Stimulated activated CD4-positive, alpha-beta T cell treated with anti-CD3 and anti-CD28 coated beads, Interleukin-1b, Interleukin-23, amount 100 ng/mL, for 4 hours (primary cell): ENCODE measurements around the gene SLC25A51.

Source experiments
- DNase-seq, 2 donors: peaks; one replicate each; pipeline ENCODE4 v3.0.0-alpha.2; 2020; ENCODE audit warnings: low read depth in 2 of 2

Gene SLC25A51

DNA sequence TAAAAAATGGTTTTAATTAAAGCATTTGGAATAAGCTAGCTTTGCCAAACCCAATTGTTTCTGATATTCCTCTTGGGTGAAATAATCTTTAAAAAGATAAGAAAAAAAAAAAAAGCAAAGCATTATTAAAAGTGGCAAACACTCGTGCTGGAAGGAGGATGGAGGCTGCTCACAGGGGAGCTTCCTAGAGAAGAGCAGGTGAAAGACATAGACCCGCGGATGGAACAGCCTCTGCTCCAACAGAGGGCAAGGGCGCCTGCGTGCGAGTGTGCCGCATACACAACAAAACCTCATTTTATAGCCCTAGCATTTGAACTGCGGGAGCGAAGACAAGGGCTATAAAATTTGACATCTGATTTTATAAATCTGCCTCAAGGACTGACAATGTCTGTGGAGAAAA, 33.4 kb upstream of the SLC25A51 start:
- DNase-seq: no peak

DNA sequence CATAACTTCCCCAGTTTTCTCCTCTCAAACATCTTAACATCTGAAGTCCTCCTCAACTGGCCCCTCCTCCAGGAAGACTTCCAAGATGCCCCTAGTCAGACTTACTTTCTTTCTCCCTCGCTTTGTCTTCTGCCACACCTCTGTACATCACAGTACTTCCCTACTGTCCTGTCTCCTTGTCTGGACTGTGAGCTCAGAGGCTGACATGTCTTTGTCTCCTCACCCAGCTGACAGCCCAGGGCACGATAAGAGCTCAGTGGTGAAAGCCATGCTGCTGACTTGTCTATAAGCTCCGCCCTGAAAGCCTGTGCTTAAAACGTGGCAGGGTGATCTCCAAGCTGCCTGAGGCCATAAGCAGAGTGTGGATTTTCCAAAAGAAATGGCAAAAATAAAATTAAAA, 33.0 kb upstream of the SLC25A51 start:
- no peak for DNase-seq

DNA sequence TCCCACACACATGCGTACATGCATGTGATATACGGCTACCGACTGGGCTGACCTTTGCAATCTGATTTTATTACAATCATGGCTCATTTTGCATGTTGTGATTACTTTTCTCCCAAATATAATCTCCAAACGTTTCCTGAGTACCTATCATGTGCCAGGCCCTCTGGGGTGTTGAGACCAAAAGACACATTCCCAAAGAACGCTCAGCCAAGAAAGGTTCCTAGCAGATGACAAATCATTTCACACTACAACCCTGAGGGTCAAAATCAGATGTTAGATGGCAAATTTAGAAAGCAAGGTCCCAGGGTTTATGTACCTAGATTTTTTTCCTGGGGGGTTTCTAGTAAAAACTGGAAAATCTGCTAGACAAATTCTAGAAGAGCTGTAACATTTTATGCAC, 32.4 kb upstream of the SLC25A51 start:
- DNase-seq: no peak

DNA sequence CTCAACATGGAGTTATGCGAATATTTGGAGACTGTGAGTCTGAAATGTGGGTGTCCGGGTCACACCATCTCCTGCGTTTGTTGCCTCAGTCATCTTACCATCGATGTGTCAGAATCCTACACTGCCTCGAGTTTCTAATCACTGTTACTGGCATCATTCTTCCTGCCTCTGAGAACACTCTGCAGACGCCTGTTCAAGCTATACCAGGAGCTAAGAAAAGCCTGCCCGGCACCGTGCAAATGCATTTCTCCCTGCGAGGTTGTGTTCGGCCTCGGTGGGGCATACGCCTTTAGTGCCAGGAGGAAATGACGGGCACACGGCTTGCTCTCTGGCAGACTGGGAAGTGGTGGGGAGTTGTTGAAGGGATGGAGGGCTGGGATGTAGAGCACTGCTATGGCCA, 31.2 kb upstream of the SLC25A51 start:
- DNase-seq: no peak

DNA sequence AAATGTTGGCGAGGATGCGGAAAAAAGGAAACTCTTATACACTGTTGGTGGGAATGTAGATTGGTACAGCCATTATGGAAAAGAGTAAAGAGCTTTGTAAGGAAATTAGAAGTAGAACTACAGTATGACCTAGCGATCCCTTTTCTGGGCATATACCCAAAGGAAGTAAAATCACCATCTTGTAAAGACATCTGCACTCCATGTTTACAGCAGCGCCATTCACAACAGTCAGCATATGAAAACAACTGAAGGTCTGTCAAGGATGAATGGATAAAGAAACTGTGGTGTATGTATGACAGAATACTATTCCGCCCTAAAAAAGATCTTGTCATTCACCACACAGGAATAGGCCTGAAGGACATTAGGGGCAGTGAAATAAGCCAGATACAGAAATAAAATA, 27.7 kb upstream of the SLC25A51 start:
- no peak for DNase-seq

DNA sequence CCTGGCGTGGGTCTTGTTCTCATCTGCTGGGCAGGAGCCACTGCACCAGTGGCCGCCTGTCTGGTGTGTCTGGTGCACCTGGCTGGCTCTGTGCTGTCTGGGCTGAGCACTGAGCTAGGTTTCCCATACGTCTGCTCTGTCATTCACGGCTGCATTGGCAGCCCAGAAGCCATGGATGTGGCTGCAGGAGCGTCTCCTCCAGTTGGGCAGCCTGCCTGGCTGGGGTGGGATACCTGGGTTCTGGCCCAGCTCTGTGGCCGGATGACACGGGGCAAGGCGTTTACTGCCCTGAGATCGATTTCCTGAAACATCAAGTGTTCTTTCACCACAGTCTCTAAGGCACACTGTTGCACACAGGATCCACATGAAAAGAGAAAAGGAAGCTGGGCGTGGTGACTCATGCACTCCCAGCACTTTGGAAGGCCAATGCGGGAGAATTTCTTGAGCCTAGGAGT, 25.5 kb upstream of the SLC25A51 start:
- DNase-seq: no peak

DNA sequence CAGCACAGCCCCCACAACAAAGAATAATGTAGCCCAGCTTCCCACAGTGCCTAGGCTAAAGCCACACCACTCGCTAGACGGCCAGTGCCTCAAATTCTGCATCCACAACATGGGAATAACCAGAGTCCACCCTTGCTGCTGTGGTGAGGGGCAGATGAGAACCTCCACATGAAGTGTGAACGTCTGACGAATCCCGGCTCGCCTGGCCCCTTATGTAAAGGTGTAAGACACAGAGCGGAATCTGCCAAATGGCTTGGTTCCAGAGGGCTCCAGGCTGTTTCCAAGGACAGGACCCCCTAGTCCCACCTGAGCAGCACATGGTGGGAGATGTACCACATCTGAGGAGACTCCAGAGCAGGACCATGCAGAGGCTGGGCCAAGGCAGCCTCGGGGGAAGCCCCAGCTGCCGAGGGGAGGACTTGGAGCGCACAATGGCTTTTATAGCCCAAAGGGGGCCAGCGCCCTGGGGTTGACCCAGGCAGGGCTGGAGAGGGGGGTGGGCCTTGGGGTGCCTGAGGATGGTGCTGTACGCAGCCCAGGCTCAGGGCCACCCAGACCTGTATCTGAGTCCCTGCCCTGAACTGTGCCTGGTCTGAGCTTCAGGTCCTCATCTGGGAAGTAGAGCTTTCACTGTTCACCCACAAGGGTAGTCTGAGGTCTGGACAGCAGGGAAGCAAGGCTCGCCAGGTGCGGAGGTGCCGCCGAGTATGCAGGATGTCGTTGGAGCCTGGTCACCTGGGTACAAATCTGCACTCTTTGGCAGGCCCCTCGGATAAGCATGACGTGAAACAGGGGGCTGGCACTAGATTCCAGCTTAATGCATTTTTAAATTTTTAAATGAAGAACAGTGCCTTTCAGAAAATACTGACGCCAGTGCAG, 24.9 kb upstream of the SLC25A51 start:
- DNase-seq: no peak

DNA sequence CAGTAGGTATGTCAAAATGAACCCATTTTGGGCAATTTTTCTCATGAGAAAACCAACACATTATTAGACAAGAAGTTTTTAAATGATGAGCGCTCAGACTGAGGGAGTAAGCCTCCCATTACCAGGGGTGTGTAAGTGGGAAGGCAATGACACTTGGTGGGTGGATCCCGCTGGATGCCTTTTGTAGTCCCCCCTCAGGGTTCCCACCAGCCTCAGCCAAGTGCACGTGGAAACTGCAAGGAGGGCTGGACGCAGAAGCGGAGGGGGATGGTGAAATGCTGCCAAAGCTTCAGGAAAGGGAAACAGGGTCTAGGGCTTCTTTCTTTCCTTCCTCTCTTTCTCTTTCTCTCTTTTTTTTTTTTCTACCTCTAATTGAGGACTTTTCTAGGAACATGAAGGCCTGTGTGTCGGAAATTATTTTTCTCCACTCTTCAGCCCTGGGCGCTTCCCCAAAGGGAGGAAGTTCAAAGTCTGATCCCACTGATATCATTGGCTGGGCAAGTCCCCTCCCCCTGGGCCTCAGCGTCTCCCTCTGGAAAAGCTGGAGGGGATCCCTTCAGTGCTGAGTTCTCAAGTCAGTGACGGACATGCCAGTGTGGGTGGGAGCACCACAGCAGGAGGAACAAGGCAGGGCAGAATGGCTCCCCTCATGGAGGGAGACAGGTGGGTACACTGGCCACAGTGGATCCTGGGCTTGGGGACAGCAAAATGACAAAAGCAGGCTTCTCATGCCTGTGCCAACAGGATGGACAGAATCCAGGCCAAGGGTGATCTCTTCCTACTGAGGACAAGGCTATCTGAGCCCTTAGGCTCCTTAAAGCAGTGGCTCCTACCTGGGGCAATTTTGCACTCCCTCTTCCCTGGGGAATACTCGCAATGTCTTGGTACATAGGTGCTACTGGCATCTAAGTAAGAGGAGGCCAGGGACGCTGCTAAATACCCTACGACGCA, 23.9 kb upstream of the SLC25A51 start:
- DNase-seq: no peak

DNA sequence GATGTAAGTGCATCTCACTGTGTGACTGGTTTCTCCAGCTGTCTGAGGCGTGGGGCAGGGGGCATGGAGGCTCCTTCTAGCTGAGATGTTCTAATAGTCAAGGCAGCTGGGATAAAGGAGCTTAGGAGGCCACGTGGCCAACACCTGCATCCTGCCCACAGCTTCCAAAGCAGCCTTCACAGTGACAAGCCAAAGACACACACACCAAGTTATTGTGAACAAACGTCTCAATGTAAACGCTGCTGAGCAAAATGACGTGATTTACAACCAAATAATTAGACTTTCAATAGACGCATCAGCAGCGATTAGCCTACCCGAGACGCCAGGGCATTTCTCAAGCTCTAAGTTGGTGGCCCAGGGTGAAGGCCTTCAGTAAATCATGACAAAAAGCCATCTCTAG, 23.2 kb upstream of the SLC25A51 start:
- no peak for DNase-seq

DNA sequence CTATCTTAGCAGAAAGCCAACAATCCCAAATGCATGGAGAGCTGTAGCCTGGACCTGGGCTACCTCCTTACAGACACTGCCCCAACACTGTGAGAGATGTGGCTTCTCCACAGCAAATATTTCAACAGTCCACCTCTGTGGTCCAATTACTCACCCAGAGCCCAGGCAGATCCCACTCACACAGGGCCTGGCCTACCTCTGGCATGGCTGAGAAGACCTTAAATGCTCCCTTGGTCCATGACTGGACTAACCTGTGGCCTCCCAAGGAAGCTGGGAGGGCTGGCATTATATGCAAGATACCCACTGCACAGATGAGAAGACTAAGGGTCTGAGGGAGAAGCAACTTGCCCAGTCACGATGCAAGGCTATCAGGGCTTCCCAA, 22.8 kb upstream of the SLC25A51 start:
- DNase-seq: no peak

DNA sequence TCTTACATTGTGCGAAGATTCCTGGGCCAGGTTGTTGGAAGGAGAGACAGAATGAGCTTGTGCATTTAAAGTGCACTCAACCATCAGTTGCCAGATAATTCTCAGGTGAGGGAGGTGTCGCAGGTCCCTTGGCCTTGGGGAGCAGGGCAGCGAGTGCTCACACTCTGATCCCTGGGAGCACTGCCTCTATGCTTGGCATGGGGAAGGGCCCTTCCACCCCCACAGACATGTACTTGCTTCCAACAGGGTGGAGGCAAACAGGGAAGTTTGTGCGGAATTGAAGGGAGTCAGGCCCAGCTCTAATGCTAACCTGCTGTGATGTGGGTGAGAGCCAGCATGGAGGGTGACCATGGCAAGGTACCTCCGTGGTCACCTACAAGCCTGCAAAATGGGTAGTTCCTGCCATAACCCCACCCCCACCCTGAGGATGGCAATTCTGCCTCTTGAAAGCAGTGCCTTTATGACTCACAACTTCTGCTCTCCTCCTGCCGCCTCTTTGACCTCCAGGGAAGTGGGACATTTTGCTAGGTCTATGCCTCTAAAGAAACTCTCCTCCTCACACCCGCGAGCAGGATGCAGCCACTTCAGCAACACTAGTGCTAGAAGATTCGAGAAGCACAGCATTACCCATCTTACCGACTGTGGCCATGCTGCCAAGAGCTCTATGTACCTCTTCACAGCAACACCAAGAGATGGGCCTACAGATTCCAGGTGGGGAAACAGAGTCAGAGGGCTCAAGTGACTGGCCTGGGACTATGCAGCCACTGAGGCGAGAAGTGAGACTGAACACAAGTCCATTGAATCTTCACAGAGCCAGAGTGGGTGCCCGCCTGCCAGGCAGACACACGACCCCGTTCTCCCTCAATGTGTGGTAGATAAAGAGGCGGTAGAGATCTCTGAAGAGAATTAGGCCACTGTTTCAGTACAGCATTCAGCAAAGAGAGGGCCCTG, 22.1 kb upstream of the SLC25A51 start:
- no peak for DNase-seq

DNA sequence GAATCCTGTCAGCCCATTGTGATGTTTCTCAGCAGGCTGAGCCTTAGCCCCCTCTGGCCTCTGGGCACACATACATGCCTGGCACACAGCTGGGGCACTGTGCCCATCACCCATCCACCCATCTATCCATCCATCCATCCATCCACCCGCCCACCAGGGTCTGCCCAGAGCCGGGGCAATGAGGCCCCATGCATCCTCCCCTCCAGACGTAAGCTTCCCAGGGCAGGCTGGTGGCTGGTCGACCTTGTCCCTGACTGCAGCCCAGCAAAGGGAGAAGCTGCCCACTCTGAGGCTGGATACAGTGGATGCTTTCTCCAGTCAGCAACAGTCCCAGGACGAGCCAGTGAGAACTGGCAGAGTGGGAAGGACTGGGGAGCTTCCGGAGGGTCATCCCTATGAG, 21.1 kb upstream of the SLC25A51 start:
- no peak for DNase-seq

DNA sequence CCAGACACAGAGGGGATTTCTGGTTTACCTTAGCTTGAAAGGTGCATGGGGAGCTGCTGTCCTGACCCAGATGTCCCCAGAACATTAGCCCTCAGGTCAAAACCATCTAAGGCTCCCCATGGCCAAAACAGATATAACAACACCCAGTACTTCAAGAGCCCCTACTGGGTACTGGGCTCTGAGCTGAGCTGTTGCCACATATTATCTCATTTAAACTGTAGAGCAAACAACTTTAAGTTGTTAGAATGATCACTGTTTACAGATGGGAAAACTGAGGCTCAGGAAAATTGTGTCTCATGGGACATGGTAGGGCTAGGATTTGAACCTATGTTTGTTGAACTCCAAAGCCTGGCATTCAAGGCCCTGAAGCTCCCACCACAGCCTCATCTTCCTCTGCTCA, 20.6 kb upstream of the SLC25A51 start:
- DNase-seq: no peak

DNA sequence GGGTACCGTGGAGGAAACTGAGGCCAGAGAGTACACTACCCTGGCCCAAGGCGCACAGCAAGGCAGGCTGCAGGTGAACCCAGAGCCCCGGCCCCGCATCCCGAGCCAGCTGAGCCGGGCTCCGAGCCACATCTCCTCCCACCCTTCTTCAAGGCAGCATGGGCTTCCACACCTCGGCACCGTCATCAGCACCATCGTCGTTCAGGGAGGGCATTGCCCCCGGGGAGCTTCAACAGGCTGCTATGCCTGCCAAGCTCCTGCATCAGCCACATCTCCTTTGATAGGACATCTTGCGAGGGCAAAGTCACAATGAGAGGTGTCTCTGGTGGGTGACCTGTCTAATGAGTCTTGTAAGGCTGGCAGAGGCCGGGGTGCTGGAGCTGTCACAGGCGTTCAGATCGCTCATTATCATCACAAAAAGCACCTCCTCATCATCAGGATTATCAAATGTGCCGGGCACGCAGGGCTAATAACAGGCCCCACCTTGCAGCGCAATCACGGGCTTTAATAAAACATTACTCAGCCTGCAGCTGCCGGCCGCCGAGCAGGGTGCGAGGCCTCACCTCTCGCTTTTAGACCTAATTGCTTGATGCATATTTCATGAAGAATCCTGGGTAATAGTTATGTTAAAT, 20.0 kb upstream of the SLC25A51 start:
- no peak for DNase-seq

DNA sequence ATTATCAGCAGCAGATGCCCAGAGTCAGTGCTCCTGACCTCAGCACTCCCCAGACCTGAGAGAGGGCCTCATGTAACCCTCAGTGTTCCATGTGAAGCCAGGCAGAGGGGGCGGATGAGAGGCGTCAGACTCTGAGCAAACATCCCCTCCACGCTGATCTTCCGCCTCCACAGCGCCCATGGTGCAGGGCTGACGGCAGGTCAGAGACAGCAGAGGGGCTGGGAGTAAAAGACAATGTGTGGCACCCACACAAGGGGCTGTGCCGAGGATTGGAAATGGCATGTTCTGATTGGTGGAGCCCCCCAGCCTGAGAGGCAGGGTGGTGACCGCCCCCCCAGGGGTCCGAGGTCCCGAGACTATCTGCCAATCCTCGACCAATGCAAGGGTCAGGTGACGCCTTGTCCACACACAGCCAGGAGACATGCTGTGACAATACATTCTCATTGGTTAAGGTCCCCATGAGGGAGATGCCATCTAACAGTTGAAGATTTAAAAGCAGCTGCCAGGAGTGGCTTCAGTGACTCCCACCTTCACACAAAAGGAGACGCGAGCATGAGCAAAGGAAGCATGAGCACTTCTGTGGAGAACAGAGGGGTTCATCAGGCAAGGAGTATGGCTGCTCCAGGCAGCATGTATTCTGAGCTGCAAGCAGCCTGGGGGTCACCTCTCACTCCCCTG, 19.3 kb upstream of the SLC25A51 start:
- DNase-seq: no peak

DNA sequence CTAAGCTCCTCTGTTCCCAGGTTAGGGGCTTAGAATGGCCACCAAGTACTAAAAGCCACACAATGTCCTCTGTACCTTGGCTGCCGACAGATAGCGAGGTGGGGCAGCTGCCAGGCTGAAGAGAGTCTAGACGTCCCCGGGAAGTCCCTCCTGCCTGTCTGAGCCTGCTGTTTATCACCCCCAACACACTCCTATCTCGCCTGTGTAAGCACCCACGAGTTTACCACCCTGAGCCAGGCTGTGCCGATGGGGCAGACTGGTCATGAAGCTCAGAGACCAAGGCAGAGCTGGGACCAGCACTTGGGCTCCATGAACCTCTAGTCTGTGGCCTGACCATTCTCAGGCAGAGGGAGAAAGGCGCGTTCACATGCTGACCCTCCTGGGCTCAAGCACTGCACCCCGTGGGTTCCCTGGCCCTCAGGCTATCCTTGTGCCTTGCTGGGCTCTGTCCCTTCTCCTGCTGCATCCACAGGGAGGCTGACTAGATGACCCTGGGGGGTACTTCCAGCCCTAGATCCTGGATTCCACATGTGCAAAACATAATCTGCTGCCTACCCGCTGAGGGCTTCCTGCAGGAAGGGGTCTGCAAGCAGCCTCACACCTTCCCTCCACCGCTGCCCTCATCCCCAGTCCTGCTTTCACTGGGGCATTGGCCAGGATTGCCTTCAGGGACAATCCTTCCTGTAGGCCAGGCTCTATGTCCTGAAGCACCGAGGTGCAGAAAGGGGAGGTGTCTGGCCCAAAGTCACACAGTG, 18.6 kb upstream of the SLC25A51 start:
- no peak for DNase-seq

DNA sequence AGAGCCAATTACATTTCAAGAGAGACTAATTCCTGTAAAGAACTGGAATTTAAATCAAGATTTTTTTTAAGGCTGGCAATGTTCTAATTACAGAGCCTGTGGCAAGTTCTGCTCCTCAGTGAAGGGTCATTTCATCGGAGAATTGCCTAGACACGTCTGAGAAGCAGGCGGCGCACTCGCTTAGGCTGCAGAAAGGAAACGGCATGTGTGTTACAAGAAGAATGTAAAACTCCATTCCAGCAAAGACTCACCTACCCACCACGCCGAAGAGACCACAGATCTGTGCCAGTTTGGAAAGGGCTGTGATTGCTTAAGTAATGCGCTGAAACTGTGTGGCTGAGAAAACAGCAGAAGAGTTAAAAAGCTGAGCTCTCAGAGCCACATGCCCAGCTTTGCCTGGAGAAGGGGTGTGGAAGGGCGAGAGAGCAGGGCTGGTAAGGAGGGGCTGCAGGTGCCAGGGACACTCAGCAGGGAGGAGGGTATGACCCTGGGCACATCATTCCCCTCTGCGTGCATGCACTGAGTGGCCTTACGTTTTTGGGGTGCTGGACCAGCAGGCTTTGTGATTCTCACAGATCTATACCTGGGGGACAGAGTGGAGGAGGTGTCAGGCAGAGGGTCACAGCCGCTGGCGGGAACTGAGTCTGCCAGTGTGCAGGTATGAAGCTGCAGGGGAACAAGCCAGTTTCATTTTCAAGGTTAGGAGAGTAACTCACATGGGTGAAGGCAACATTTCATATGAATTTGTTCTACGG, 17.8 kb upstream of the SLC25A51 start:
- DNase-seq: no peak

DNA sequence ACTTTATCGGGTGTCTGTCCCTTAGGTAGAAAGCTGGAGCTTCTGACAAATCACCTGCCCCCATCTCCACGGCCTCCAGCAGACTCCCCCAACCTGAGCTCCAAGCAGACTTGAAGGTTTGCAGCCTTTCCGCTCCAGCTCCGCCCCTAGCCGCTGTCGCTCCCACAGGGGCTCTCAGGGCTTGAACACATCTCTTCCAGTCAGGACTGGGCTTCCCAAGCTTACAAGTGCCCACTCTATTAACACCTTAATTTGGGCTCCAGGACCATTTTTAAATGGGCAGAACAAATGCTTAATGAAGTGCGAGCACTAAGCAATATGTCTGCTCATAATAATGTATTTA, 17.2 kb upstream of the SLC25A51 start:
- DNase-seq: no peak

DNA sequence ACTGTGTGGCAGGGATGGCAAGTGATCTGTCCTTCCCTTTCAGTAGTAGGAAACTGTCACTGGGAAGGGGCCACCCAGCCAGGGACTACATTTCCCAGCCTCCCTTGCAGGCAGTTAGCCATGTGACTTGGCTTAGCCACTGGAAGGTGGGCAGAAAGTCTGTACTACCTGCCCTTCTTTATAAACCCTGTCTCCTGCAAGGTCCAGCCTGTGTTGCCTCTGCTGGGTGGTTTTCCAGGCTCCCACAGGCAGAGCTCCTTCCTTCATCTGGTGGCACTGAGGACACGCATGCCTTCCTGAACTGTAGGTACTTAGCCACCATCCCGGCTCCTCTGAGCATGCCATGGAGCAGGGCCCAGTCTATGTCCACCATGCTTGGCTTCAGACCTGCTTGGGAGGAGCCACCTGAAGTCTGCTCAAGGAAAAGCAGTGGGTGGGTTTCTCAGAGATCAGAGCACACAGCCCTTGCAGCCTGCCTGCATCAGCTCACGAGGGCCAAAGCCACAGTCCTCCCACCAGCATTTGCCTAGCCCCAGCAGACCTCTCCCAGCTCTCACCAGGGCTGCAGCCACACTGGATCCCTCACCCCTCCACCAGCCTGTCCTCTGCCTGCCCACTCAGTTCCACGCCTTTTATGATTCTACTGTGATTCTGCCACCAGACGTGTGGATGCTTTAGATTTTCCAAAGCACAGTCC, 16.7 kb upstream of the SLC25A51 start:
- DNase-seq: no peak
